HFF-Myc (cell line): ENCODE data around the gene C10orf105.

Source experiments
- DNase-seq: peaks from one replicate; pipeline ENCODE4 v3.0.0-alpha.2; 2011; ENCODE audit warnings: low read depth; ENCODE audit errors: extremely low read depth
- H3K4me3 ChIP-seq: replicated peaks from 2 replicates; pipeline ENCODE4 v1.5.1; 2011; ENCODE audit warnings: low read depth, mild to moderate bottlenecking, control low read depth, low read length
- TF ChIP-seq, protein P1 (sequence below): IDR thresholded peaks from 2 replicates; pipeline ENCODE4 v1.5.1; 2012; ENCODE audit warnings: mild to moderate bottlenecking, low read depth, low read length, control low read depth; ENCODE audit errors: missing control alignments

The C10orf105 gene

DNA sequence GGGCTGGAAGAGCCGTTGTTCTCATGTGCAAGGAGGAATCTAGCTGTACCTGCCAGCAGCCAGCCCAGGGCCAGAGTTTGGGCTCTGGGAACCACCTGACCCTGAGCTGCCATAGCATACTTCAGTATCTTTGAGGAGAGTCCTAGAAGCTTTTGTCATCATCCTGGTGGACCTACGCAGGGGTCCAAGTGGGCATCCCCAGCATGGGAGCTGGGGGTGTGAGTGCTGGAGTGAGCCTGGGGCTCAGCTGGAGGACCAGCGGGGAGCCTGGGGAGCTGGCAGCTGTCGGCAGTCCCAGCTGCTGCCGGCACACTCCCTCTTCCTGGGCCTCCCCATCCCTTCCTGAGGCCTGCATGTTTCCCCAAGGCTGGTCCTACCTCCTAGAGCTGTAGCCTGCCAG lies 32.5 kb downstream of the C10orf105 start:
- no peak for DNase-seq
- TF ChIP-seq, protein P1, sequence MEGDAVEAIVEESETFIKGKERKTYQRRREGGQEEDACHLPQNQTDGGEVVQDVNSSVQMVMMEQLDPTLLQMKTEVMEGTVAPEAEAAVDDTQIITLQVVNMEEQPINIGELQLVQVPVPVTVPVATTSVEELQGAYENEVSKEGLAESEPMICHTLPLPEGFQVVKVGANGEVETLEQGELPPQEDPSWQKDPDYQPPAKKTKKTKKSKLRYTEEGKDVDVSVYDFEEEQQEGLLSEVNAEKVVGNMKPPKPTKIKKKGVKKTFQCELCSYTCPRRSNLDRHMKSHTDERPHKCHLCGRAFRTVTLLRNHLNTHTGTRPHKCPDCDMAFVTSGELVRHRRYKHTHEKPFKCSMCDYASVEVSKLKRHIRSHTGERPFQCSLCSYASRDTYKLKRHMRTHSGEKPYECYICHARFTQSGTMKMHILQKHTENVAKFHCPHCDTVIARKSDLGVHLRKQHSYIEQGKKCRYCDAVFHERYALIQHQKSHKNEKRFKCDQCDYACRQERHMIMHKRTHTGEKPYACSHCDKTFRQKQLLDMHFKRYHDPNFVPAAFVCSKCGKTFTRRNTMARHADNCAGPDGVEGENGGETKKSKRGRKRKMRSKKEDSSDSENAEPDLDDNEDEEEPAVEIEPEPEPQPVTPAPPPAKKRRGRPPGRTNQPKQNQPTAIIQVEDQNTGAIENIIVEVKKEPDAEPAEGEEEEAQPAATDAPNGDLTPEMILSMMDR = no peak
- no peak overlapping the region for H3K4me3 ChIP-seq

DNA sequence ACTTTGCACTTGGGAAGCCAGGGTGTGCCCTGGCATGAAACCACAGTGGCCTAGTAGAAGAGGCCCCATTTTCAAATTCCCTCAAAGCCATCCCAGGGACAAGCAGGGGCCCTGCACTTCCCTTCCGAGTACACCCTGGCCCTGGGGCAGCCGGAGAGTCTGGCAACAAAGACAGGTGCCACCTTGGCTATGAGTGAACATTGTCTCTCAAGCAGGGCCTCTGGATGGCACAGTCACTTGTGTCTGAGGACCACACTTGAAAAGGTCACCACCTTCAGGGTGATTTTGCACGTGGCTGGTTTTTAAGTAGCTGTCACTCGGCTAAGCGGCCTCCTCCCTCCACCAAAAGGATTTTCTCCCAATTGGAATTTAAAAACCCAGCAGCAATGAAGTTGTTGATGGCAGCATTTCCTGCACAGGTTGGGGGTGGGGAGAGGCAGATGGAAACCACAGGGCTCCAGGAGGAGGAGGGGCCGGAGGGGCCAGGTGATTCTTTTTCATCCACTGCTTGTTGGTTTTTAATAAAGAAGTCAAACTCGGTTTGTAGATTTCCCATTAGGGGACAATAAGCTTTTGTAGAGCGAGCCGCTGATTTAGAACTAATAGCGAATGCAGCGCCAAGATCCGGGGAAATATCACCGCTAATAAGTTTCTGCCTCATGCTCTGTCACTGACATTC lies 33.9 kb downstream of the C10orf105 start:
- no peak for DNase-seq
- TF ChIP-seq, protein P1 = no peak
- no peak overlapping the region for H3K4me3 ChIP-seq

DNA sequence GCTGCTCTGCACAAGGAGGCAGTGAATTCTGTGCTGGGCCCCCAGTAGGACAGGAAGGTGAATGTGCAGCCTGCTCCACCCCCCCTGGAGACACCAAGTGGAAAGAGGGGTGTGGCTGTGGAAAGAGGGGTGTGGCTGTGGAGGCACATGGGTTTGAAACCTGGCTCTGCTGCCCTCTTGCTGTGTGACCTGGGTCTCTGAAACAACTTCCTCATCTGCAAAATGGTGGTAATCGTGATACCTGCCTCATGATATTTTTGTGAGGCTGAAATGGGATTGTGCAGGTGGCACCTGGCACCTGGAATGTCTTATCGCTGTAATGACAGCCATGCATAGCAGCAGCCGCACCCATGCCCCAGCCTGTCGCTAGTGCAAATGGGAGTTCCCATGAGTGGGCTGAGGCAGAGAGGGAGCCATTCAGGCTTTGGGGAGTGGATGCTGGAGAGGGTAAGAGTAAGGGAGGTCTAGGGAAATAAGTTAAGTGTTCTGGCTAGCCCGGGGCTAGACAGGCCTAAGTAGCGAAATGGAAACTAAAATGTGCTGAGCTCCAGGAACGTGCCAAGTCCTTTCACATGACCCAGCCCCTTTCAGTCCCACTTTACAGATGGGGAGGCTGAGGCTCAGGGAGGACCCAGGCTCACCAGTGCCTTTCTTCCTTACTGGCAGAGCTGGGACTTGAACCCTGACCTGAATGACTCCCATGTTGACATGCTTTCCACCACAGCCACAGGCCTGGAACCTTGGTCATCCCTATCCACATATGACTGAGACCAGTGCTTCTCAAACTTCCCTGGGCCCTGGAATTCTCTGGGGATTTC lies 35.0 kb downstream of the C10orf105 start:
- TF ChIP-seq, protein P1 = no peak
- no peak for DNase-seq

DNA sequence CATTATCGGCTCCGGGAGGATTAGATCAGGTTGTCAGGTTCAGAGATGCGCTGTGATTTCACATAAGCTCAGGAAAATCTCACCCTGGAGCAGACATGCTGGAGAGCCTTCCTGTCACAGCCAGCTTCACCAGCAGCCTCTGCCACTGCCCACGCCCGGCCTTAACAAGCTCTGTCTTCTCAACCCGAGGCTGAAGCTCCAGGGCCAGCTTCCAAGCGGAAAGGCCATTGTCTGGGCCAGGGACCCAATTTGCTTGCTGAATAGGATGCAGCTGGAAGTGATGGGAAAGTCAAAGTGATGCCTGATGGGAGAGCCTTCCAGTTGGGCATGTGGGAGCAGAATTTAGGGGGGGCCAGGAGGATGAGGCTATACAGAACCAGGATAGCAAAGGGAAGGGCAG lies 36.3 kb downstream of the C10orf105 start:
- no peak overlapping the region for H3K4me3 ChIP-seq
- TF ChIP-seq, protein P1 = no peak
- DNase-seq = no peak

More for the DNA sequence above, 35.0 kb downstream of the C10orf105 start:
- no peak overlapping the region for H3K4me3 ChIP-seq

DNA sequence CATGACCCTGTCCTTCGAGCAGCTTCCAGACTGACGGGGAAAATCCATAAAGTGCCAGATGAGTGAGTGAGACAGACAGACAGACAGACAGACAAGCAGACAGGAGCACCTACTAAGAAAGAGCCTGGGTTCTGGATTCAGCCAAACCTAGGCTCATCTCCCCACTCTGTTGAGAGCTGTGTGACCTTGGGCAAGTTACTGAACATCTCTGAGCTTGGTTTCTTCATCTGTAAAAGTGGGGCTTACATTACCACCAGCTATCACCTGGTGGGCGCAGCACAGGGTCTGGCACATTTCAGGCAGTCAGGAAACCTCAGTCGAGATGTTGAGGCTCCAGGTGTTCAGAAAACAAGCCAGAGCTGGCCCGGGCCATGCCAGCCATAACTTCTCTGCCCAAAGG lies 37.6 kb downstream of the C10orf105 start:
- no peak overlapping the region for H3K4me3 ChIP-seq
- TF ChIP-seq, protein P1 = no peak
- DNase-seq = no peak

DNA sequence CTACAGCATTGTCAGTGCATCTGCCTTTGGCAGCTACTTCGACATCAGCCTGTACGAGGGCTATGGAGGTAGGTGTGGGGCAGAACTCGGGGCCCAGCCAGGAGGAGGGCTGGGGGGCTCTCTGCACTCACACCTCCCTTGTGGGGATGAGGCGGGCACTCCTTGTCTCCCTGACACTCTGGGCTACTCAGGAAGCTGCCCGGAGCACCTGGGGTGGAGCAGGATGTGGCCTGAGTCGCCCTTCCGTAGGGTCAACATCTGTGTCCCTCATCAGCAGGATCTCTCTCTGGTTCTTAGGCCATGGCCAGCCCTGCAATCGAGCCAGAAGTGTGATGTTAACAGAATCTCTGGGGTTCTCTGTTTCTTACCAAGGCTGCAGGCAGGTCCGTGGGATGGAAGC lies 40.2 kb downstream of the C10orf105 start:
- H3K4me3 ChIP-seq = no peak overlapping the region
- no peak for DNase-seq
- TF ChIP-seq, protein P1 = no peak
